Naive B cell (primary cell): ENCODE results near the gene RNF213. TPM values are rescaled to one million over a fixed set of nuclear protein-coding genes. Genes with fewer than 3 reads are reported as not detected.

Experiments
- ATAC-seq, 2 donors: fragments of 150-1000 bp; cut with Tn5 transposase; 2 replicates each; pipeline ENCODE4 v1.10.0; 2021; ENCODE audit warnings: low read depth in 2 of 2, mild to moderate bottlenecking in 2 of 2, moderate library complexity in 2 of 2
- DNase-seq: peaks from one replicate; pipeline ENCODE4 v3.0.0; 2022
- H3K27ac Mint-ChIP-seq, 6 donors: one replicate each; pipeline ENCODE4 v1.8.0; 2020 to 2022; ENCODE audit warnings: mild to moderate bottlenecking in 6 of 6, mixed read lengths in 6 of 6, moderate library complexity in 5 of 6, inconsistent platforms in 2 of 6
- H3K27me3 Mint-ChIP-seq, 3 donors: one replicate each; pipeline ENCODE4 v1.8.0; 2021 to 2022; ENCODE audit warnings: mixed read lengths in 3 of 3, mild to moderate bottlenecking in 1 of 3
- H3K36me3 Mint-ChIP-seq, 2 donors: one replicate each; pipeline ENCODE4 v1.8.0; 2020 to 2022; ENCODE audit warnings: mixed read lengths in 2 of 2, inconsistent platforms in 1 of 2, mild to moderate bottlenecking in 1 of 2
- H3K4me1 Mint-ChIP-seq, 3 donors: one replicate each; pipeline ENCODE4 v1.8.0; 2020 to 2022; ENCODE audit warnings: mixed read lengths in 3 of 3, inconsistent platforms in 1 of 3, mild to moderate bottlenecking in 1 of 3, moderate library complexity in 1 of 3
- H3K4me3 Mint-ChIP-seq, 8 donors: one replicate each; pipeline ENCODE4 v1.8.0; 2020 to 2022; ENCODE audit warnings: mild to moderate bottlenecking in 8 of 8, mixed read lengths in 8 of 8, moderate library complexity in 8 of 8, inconsistent platforms in 2 of 8
- H3K9me3 Mint-ChIP-seq, 7 donors: one replicate each; pipeline ENCODE4 v1.8.0; 2020 to 2022; ENCODE audit warnings: mixed read lengths in 7 of 7, mild to moderate bottlenecking in 5 of 7, inconsistent platforms in 2 of 7, moderate library complexity in 1 of 7
- polyA plus RNA-seq, 6 donors: library from polyadenylated mRNA; unstranded; fragments of 300-500 nt; fragmentation: Illumina TruSeq; gene quantifications; one replicate each; pipeline ENCODE4 v1.2.3, GENCODE V29; 2021; ENCODE audit warnings: low read depth in 6 of 6

RNF213 gene
- polyA plus RNA-seq, 6 donors from 2014 or later = 9.2 to 34.7 (median 18.3) TPM

- Mint-ChIP-seq H3K9me3 (no peaks in the 10 kb centered on the region), H3K4me1 (peaks cover 0 to 4% (median 0%) of the 10 kb centered on the region in 3 donors), H3K4me3 (no peak overlapping the region), H3K27ac (no peak overlapping the region), H3K27me3 (peaks cover 0 to 20% (median 16%) of the 10 kb centered on the region in 3 donors), H3K36me3 (peaks cover 0 to 19% of the 10 kb centered on the region in 2 donors)
- ATAC-seq = no peak
- DNase-seq = no peak
Observed at GRCh38 chr17:80443916-80444643, 183.4 kb downstream of the RNF213 start.

DNA sequence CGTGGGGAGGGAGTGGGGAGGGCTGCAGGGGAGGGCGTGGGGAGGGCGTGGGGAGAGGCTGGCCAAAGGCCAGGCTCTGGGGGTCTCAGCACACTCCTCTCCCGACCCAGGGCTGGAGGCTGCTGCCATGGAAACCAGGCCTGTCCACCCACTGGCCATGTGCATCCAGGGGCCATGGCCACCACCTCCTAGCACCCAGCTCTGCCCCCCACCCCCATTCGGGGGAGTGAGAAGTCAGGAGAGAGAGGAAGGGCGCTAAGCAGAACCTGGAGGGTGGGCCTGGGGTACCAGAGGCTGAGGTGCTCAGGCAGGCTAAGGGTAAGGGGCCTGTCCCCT is 184.0 kb downstream of the RNF213 start:
- H3K4me3 Mint-ChIP-seq = no peak overlapping the region
- H3K9me3 Mint-ChIP-seq = no peaks in the 10 kb centered on the region
- no peak overlapping the region for H3K27ac Mint-ChIP-seq
- ATAC-seq (no peak), DNase-seq (no peak)
- peaks cover 0 to 19% of the 10 kb centered on the region in 2 donors for H3K36me3 Mint-ChIP-seq
- H3K4me1 Mint-ChIP-seq = peaks cover 0 to 4% (median 0%) of the 10 kb centered on the region in 3 donors
- H3K27me3 Mint-ChIP-seq = peaks cover 0 to 20% (median 16%) of the 10 kb centered on the region in 3 donors

- DNase-seq (no peak), ATAC-seq (no peak)
- Mint-ChIP-seq H3K9me3 (no peaks in the 10 kb centered on the region), H3K36me3 (peaks cover 0 to 19% of the 10 kb centered on the region in 2 donors), H3K27ac (no peak overlapping the region), H3K4me1 (peaks cover 0 to 4% (median 0%) of the 10 kb centered on the region in 3 donors), H3K4me3 (no peak overlapping the region), H3K27me3 (peaks cover 0 to 20% (median 16%) of the 10 kb centered on the region in 3 donors)
Observed at GRCh38 chr17:80445007-80445725, 184.5 kb downstream of the RNF213 start.

DNA sequence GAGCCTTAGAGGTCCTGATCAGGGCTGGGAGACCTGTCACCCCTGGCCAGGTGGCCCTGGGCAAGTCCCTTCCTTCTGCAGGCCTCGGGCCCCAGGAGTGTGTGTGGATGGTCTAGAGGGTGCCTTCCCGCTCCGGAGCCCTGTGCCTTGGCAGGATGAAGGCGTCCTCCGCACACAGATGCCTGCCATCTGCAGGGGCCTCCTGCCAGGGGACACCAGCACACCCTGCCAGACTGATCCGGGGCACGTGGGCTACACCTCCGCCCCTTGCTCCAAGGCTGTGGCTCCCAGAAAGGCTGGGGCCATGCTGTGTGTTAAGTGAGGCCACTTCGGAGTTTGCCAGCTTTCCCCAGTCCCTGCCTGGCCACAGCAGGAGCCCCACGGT is 185.1 kb downstream of the RNF213 start:
- Mint-ChIP-seq H3K27ac (no peak overlapping the region), H3K27me3 (peaks cover 0 to 20% (median 11%) of the 10 kb centered on the region in 3 donors), H3K4me1 (peaks cover 0 to 4% (median 0%) of the 10 kb centered on the region in 3 donors), H3K36me3 (peaks cover 0 to 19% of the 10 kb centered on the region in 2 donors), H3K9me3 (no peaks in the 10 kb centered on the region), H3K4me3 (no peak overlapping the region)
- DNase-seq (no peak), ATAC-seq (no peak)

- Mint-ChIP-seq H3K9me3 (no peaks in the 10 kb centered on the region), H3K4me3 (no peak overlapping the region), H3K27ac (no peak overlapping the region), H3K4me1 (peaks cover 0 to 4% (median 0%) of the 10 kb centered on the region in 3 donors), H3K36me3 (peaks cover 0 to 13% of the 10 kb centered on the region in 2 donors), H3K27me3 (peaks cover 0 to 16% (median 10%) of the 10 kb centered on the region in 3 donors)
- DNase-seq (no peak), ATAC-seq (no peak)
Observed at GRCh38 chr17:80446645-80447405, 186.2 kb downstream of the RNF213 start.

DNA sequence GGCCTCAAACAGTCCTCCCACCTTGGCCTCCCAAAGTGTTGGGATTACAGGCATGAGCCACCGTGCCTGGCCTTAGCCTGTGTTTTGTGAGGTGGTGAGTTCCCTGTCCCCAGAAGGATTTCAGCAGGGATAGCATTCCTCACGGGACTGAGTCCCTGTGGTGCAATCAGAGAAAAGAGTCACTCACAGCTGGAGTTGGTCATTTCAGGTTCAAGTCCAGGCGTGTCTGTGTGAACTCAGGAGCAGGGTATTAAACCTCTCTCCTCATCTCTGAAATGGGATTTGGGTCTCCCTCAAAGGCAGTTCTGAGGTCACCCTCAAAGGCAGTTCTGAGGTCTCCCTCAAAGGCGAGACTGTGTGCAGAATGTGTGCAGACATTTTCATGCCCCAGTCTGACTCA is 187.1 kb downstream of the RNF213 start:
- no peak for DNase-seq
- Mint-ChIP-seq H3K9me3 (no peaks in the 10 kb centered on the region), H3K36me3 (peaks cover 0 to 4% of the 10 kb centered on the region in 2 donors), H3K27ac (no peak overlapping the region), H3K4me3 (no peak overlapping the region), H3K27me3 (peaks cover 0 to 7% (median 7%) of the 10 kb centered on the region in 3 donors), H3K4me1 (peaks cover 0 to 2% (median 0%) of the 10 kb centered on the region in 3 donors)
- no peak for ATAC-seq

Other genes starting within 250 kb of the RNF213 start
- 1 to 10 TPM in 3 of 6 donors, under 1 TPM in 2, not detected in 1; 0.31 to 2.6 (median 1.4) TPM for gene TBC1D16, start 225.0 kb upstream of the RNF213 start, polyA plus RNA-seq
- gene CCDC40, start 224.2 kb upstream of the RNF213 start, polyA plus RNA-seq = not detected
- gene GAA, start 159.3 kb upstream of the RNF213 start, polyA plus RNA-seq = 10 to 100 TPM in 5 of 6 donors, 1 to 10 TPM in 1; 6.5 to 18.2 (median 14.5) TPM
- 10 to 100 TPM; 57.1 to 75.2 (median 64.0) TPM for gene EIF4A3, start 113.7 kb upstream of the RNF213 start, polyA plus RNA-seq
- gene CARD14, start 90.8 kb upstream of the RNF213 start, polyA plus RNA-seq = not detected
- gene SGSH, start 40.5 kb upstream of the RNF213 start, polyA plus RNA-seq = 10 to 100 TPM; 12.3 to 38.5 (median 22.4) TPM
- 1 to 10 TPM; 1.6 to 9.5 (median 7.4) TPM for gene SLC26A11, start 40.4 kb upstream of the RNF213 start, polyA plus RNA-seq
- 10 to 100 TPM; 16.4 to 35.2 (median 20.7) TPM for gene ENDOV, start 154.3 kb downstream of the RNF213 start, polyA plus RNA-seq
- gene NPTX1, start 215.8 kb downstream of the RNF213 start, polyA plus RNA-seq = not detected